Raji (cell line): ENCODE measurements around the gene RARA.

Experiments
- POLR2A ChIP-seq: IDR thresholded peaks from 2 replicates; pipeline ENCODE4 v1.6.1; 2011; ENCODE audit warnings: low read depth, low read length, control low read depth; ENCODE audit not compliant: insufficient read depth

The RARA gene

GRCh38 chr17:40343219-40344119 lies 34.5 kb downstream of the RARA start:
- TF ChIP-seq POLR2A: no peak

- no peak for TF ChIP-seq POLR2A
Measured at GRCh38 chr17:40344421-40345160, 35.6 kb downstream of the RARA start.

GRCh38 chr17:40345161-40345993 lies 36.4 kb downstream of the RARA start:
- TF ChIP-seq POLR2A: no peak

GRCh38 chr17:40345994-40346764 lies 37.2 kb downstream of the RARA start:
- no peak for TF ChIP-seq POLR2A

- TF ChIP-seq POLR2A: no peak
Measured at GRCh38 chr17:40346765-40347158, 37.8 kb downstream of the RARA start.

GRCh38 chr17:40347319-40348135 lies 38.5 kb downstream of the RARA start:
- no peak for TF ChIP-seq POLR2A

- no peak for TF ChIP-seq POLR2A
Measured at GRCh38 chr17:40348136-40348504, 39.1 kb downstream of the RARA start.

GRCh38 chr17:40348562-40349476 lies 39.8 kb downstream of the RARA start:
- TF ChIP-seq POLR2A: no peak

GRCh38 chr17:40349477-40349894 lies 40.5 kb downstream of the RARA start:
- no peak for TF ChIP-seq POLR2A

- TF ChIP-seq POLR2A: no peak
Measured at GRCh38 chr17:40349895-40350688, 41.1 kb downstream of the RARA start.

GRCh38 chr17:40350689-40351358 lies 41.8 kb downstream of the RARA start:
- no peak for TF ChIP-seq POLR2A

GRCh38 chr17:40351359-40352236 lies 42.6 kb downstream of the RARA start:
- TF ChIP-seq POLR2A: no peak
